A673 (cell line): ENCODE results near the gene SHROOM4. TPM values are rescaled to one million over a fixed set of nuclear protein-coding genes. Genes with fewer than 3 reads are reported as not detected.

Source experiments
- BruUV-seq: library from RNA; stranded (reverse); fragments of 400-500 nt; replicated peaks from 2 replicates; lab custom pipeline; 2021; lab: Mats Ljungman, UMichigan
- CTCF ChIA-PET: fragments of 300-600 bp; sonication (Branson Sonifier 250); formaldehyde crosslinking; loops from one replicate; lab custom pipeline; 2022; ENCODE audit warnings: antibody characterized with exemption; lab: Charles Lee
- POLR2A ChIA-PET: fragments of 300-600 bp; sonication (Branson Sonifier 250); formaldehyde crosslinking; loops from one replicate; lab custom pipeline; 2022; ENCODE audit warnings: antibody characterized with exemption; ENCODE audit not compliant: low non-redundant PET; lab: Charles Lee
- DNase-seq: peaks from one replicate; pipeline ENCODE4 v3.0.0-alpha.2; 2015; ENCODE audit warnings: low spot score
- H3K27ac ChIP-seq: fragments of 200-600 bp; sonication (generic); 2 replicates; pipeline ENCODE4 v1.5.1; 2016; ENCODE audit warnings: mixed run types, low read depth, mild to moderate bottlenecking, mixed read lengths, antibody characterized with exemption, low read length; ENCODE audit not compliant: poor library complexity, severe bottlenecking
- H3K27me3 ChIP-seq: fragments of 200-600 bp; sonication (generic); replicated peaks from 2 replicates; pipeline ENCODE4 v1.6.1; 2017; ENCODE audit warnings: mixed run types, low read depth, mild to moderate bottlenecking, mixed read lengths, antibody characterized with exemption, low read length; ENCODE audit not compliant: insufficient read depth, poor library complexity
- H3K36me3 ChIP-seq: fragments of 200-600 bp; sonication (generic); 2 replicates; pipeline ENCODE4 v1.6.1; 2016; ENCODE audit warnings: mixed run types, mild to moderate bottlenecking, mixed read lengths, antibody characterized with exemption, low read length; ENCODE audit not compliant: insufficient read depth, poor library complexity, severe bottlenecking
- H3K4me1 ChIP-seq: fragments of 200-600 bp; sonication (generic); 2 replicates; pipeline ENCODE4 v1.6.1; 2017; ENCODE audit warnings: mixed run types, mild to moderate bottlenecking, mixed read lengths, antibody characterized with exemption, low read length; ENCODE audit not compliant: insufficient read depth, poor library complexity, severe bottlenecking
- H3K4me3 ChIP-seq: fragments of 200-600 bp; sonication (generic); 2 replicates; pipeline ENCODE4 v1.5.1; 2016; ENCODE audit warnings: low read depth, mixed run types, mild to moderate bottlenecking, mixed read lengths, low read length; ENCODE audit not compliant: poor library complexity, severe bottlenecking
- H3K9me3 ChIP-seq: fragments of 200-600 bp; sonication (generic); 2 replicates; pipeline ENCODE4 v1.6.1; 2016; ENCODE audit warnings: mixed run types, low read depth, mild to moderate bottlenecking, mixed read lengths, antibody characterized with exemption, low read length; ENCODE audit not compliant: poor library complexity, severe bottlenecking
- EZH2 ChIP-seq: fragments of 200-600 bp; sonication (generic); IDR thresholded peaks from 2 replicates; pipeline ENCODE4 v1.6.1; 2017; ENCODE audit warnings: borderline replicate concordance, low read depth, mild to moderate bottlenecking, mixed read lengths, antibody characterized with exemption, low read length; ENCODE audit not compliant: poor library complexity, severe bottlenecking
- intact Hi-C: fragments of 100-400 bp; cut with micrococcal nuclease; formaldehyde crosslinking; loops from one replicate; pipeline ENCODE4 v1.10.0; 2022; ENCODE audit not compliant: unreplicated experiment
- total RNA-seq: library from RNA; stranded (reverse); gene quantifications from 2 replicates; pipeline ENCODE4 v1.2.3, GENCODE V29; 2021
- TF ChIP-seq, protein P1 (sequence below): fragments of 300-800, 200-600 bp; sonication (generic); conservative IDR thresholded peaks from 2 replicates; pipeline ENCODE4 v1.5.1; 2017; ENCODE audit warnings: low read depth, mild to moderate bottlenecking, antibody characterized with exemption, low read length, moderate library complexity, mixed read lengths

SHROOM4 gene
- total RNA-seq, 1 experiment from 2014 or later, result 7.0 TPM

- intact Hi-C loops, result no loop called here
- Histone ChIP-seq H3K36me3 (no peaks in the 10 kb centered on the region), H3K9me3 (no peaks in the 10 kb centered on the region), H3K27ac (peak overlapping the region; percentile 92), H3K4me1 (peaks cover 79% of the 10 kb centered on the region), H3K4me3 (no peak overlapping the region), H3K27me3 (no peaks in the 10 kb centered on the region)
- DNase-seq, result no peak
- TF ChIP-seq, protein P1, sequence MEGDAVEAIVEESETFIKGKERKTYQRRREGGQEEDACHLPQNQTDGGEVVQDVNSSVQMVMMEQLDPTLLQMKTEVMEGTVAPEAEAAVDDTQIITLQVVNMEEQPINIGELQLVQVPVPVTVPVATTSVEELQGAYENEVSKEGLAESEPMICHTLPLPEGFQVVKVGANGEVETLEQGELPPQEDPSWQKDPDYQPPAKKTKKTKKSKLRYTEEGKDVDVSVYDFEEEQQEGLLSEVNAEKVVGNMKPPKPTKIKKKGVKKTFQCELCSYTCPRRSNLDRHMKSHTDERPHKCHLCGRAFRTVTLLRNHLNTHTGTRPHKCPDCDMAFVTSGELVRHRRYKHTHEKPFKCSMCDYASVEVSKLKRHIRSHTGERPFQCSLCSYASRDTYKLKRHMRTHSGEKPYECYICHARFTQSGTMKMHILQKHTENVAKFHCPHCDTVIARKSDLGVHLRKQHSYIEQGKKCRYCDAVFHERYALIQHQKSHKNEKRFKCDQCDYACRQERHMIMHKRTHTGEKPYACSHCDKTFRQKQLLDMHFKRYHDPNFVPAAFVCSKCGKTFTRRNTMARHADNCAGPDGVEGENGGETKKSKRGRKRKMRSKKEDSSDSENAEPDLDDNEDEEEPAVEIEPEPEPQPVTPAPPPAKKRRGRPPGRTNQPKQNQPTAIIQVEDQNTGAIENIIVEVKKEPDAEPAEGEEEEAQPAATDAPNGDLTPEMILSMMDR, result no peak
- no peak for TF ChIP-seq EZH2
- ChIA-PET CTCF (no interaction called here), POLR2A (no interaction called here)
- no TSS peak for BruUV-seq
These were observed 109.6 kb downstream of the SHROOM4 start for GRCh38 chrX:50704360-50704759.

DNA sequence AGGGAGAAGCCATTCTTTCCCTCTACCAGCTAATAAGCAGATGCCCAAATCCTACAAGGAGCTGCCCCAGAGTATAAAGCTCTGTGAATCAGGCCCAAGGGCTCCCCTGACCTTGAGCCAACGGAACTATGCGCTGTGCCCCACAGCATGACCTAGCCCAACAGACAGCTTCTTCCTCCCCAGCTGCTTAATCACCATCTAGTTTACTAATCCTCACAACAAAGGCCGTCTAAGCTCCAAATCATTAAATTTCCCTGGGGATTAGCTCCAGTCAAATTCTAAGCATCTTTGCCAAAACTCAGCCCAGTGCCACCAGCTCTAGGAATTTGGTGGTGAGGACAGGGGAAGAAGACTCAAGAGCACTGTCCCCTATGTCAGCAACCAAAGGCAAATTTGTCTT lies 113.1 kb downstream of the SHROOM4 start:
- Histone ChIP-seq H3K36me3 (no peaks in the 10 kb centered on the region), H3K4me3 (no peak overlapping the region), H3K4me1 (peaks cover 69% of the 10 kb centered on the region), H3K27ac (peak overlapping the region; percentile 66), H3K27me3 (no peaks in the 10 kb centered on the region), H3K9me3 (no peaks in the 10 kb centered on the region)
- CTCF ChIA-PET, result no interaction called here
- POLR2A ChIA-PET, result no interaction called here
- DNase-seq, result peak; percentile 85
- intact Hi-C loops, result no loop called here
- BruUV-seq, result no TSS peak
- TF ChIP-seq, protein P1, result no peak
- TF ChIP-seq EZH2, result no peak

GRCh38 chrX:50698944-50699343 lies 115.0 kb downstream of the SHROOM4 start:
- H3K4me1 ChIP-seq, result peaks cover 52% of the 10 kb centered on the region
- TF ChIP-seq, protein P1, result no peak
- TF ChIP-seq EZH2, result no peak
- ChIA-PET POLR2A (no interaction called here), CTCF (no interaction called here)
- no TSS peak for BruUV-seq
- no peaks in the 10 kb centered on the region for H3K36me3 ChIP-seq
- H3K27ac ChIP-seq, result no peak overlapping the region
- no peaks in the 10 kb centered on the region for H3K27me3 ChIP-seq
- H3K4me3 ChIP-seq, result no peak overlapping the region
- intact Hi-C loops, result no loop called here
- H3K9me3 ChIP-seq, result no peaks in the 10 kb centered on the region
- no peak for DNase-seq
